GM12891 (cell line): ENCODE measurements around the gene MRPS22.

Experiments used
- PAX5 ChIP-seq: IDR thresholded peaks from 2 replicates; pipeline ENCODE4 v1.6.1; 2011; ENCODE audit warnings: low read length, moderate library complexity, mild to moderate bottlenecking; ENCODE audit not compliant: insufficient read depth, severe bottlenecking
- POLR2A ChIP-seq: IDR thresholded peaks from 2 replicates; pipeline ENCODE4 v1.6.1; 2011; ENCODE audit warnings: low read depth, low read length, control low read depth
- POLR2AphosphoS5 ChIP-seq: IDR thresholded peaks from 2 replicates; pipeline ENCODE4 v1.6.1; 2011; ENCODE audit warnings: low read depth, low read length, control low read depth
- POU2F2 ChIP-seq: IDR thresholded peaks from 2 replicates; pipeline ENCODE4 v1.6.1; 2011; ENCODE audit warnings: low read depth, mild to moderate bottlenecking, control low read depth, low read length, moderate library complexity
- TAF1 ChIP-seq: IDR thresholded peaks from 2 replicates; pipeline ENCODE4 v1.6.1; 2011; ENCODE audit warnings: low read depth, low read length, control low read depth

DNA sequence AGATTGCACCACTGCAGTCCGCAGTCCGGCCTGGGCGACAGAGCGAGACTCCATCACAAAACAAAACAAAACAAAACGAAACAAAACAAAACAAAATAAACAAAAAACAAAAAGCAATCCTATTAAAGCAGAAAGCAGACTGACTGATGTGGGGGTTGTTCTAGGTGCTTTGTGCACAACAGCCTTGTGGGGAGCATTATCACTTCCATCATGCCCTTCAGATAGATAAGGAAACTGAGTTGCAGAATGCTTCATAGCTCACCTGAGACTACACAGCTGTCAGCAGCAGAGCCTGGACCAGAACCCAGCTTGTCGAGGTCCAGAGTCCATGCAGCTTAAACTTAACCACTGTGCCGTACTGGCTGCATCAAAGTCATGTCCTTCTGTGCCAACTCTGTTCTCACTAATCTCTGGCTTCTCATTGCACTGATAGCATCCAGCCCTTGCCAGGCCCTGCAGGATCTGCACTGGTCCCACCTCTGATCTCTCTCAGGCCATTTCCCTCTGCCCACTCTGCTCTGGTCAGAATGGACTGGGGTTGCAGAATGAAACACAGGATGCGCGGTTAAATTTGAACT is 47.6 kb upstream of the MRPS22 start:
- TF ChIP-seq POLR2AphosphoS5 (no peak), POLR2A (no peak), TAF1 (no peak), POU2F2 (no peak), PAX5 (no peak)
